NCI-H2171 treated with DMSO at 0.1 percent for 48 hours (cell line): ENCODE data around the gene RNF114.
"Not testable (repeated sequence)": the region's sequence is repeated elsewhere in the genome, so short reads cannot be mapped to it uniquely, and the experiment has no call there.

Experiments used
- DNase-seq: peaks from one replicate; lab custom pipeline; 2025; lab: John Stamatoyannopoulos, UW

Gene RNF114

DNA sequence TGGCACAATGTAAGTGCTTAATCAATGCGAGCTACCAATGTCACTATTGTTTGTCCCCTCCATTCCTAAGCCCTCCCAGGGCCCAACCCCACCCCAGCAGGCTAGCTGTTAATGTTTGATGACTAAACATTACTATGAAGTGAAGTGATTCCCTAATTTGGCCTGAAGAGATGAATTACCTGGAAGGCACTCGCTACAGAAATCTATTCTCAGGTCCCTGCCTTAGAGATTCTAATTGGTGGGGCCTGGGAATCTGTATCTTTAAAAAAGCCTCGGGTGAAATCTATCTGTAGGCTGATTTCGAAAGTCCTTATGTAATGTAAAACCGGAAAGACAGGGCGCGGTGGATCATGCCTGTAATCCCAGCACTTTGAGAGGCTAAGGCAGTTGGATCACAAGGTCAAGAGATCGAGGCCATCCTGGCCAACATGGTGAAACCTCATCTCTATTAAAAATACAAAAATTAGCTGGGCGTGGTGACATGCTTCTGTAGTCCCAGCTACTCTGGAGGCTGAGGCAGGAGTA lies 29.6 kb downstream of the RNF114 start:
- DNase-seq = no peak

DNA sequence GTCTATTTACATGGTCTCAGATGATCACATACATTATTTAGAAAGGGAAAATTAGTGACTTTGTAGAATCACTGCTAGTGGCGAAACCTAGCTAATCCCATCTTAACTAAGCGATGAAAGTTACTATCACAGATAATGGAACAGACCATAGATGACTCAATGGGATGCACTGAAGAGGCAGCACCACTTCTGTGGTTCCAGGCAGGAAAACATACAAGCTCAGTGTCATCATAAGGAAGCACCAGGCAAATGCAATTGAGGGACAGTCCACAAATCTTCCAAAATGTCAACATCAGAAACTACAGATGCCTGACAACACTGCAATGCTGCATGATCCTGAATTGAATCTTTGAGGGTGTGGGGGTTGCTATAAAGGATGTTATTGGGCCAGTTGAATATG lies 30.7 kb downstream of the RNF114 start:
- no peak for DNase-seq

DNA sequence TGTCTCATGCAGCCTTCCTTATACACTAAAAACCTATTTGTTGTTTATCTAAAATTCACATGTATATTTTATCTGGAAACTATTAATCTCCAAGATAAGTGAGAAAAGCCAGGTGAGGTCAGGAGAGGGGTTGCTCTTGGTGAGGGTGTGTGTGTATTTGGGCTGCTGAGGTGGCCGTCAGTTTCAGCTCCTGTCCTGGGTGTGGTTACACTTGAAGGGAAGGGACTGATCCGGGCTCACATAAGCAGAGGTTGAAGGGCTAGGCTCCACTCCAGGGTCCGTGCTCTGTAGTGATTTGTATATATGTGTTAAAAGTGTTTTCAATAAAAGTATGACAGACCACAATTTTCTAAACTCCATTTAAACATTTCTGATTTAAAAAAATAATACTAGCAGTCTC lies 33.0 kb downstream of the RNF114 start:
- no peak for DNase-seq

DNA sequence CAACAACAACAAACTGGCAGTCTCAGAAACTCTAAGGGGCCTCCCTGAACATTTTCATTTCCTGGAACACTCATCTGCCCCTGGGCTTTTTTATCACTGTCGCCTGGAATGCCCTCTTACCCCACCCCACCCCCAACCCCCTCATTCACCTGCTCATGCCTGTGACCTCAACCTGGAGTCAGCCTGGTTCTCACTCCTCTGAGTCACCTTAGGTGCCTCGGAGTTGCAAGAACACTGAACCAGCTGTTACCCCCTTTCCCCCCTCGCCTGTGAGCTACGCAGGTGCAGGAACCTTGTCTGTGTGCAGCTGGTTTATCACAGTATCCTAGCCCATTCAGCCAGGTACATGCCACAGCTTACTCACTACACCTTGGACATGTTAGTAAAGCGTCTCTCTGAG lies 33.7 kb downstream of the RNF114 start:
- peak; percentile 53 for DNase-seq

DNA sequence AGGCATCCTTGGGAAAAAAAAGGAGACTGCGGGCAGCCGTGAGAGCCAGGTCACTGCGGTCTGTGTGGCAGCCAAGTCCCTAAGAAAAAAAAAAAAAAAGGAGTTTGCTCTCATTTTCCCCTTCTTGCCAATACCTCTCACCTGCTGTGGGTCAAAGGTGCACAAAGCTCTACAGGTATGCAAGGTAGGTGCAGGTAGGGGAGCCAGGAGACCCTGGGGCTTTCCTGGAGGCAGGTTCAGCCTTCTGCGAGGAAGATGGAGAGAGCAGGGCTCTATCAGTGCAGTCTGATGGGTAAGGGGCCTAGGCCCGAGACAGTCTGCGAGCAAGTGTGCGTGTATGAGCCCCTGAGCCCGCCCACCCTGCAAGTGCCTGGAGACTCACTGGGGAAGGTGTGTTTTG lies 34.3 kb downstream of the RNF114 start:
- no peak for DNase-seq

DNA sequence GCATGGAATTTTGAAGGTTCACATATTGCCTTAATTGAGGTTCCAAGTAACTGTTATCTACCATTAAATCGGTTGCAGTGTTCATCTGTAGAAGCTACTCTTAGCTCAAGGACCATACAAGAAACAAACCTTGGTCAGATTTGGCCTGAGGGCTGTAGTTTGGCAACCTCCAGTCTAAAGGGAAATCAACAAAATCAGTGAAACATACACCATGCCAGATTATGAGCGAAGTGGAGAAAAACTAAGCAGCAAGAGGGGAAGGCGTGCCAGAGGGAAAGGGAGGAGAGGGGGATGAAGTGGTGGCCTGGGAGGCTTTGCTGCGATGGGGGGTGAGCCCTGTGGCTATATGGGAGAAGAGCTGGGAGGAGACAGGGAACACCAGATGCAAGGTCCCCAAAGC lies 37.8 kb downstream of the RNF114 start:
- DNase-seq = no peak

DNA sequence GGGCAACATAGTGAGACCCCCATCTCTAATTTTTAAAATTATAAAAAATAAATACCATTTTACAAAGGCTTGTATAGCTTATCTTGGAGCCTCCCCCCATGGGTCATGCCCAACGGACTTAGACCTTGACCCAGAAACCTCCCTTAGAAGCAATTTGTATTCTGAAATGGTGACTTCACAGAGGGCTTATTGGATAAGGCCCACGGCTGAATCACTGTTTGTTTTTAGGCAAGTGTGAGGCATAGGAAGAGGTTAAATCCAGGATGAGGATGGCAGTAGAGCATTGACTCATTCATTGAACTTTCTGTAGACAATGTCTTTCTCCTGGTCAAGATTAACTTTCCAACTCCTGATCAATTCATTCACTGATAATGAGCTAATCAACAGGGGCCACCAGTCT lies 40.3 kb downstream of the RNF114 start:
- DNase-seq = no peak

DNA sequence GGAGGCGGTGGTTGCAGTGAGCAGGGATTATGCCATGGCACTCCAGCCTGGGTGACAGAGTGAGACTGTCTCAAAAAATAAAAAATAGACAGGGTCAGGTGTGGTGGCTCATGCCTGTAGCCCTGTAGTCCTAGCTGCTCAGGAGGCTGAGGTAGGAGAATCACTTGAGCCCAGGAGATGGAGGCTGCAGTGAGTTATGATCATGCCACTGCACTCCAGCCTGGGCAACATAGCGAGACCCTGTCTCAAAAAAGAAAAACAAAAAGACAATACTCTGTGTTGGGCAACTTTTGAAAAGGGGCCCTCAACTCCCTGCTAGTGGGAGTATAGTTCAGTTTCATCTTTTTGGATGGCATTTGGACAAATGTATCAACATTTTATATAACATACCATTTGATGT lies 41.5 kb downstream of the RNF114 start:
- not testable (repeated sequence) for DNase-seq

DNA sequence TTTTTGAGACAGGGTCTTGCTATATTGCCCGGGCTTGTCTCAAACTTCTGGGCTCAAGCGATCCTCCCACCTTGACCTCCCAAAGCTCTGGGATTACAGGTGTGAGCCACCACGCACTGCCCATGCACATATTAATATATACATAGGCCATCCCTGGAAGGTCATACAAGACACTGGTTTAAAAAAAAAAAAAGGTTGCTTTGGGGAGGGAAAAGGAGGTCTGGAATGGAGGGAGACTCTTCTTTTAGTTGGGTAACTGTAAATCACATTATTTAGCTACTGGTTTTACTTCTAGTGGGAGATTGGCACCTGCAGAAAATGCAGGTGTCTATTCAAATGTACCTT lies 42.5 kb downstream of the RNF114 start:
- no peak for DNase-seq

DNA sequence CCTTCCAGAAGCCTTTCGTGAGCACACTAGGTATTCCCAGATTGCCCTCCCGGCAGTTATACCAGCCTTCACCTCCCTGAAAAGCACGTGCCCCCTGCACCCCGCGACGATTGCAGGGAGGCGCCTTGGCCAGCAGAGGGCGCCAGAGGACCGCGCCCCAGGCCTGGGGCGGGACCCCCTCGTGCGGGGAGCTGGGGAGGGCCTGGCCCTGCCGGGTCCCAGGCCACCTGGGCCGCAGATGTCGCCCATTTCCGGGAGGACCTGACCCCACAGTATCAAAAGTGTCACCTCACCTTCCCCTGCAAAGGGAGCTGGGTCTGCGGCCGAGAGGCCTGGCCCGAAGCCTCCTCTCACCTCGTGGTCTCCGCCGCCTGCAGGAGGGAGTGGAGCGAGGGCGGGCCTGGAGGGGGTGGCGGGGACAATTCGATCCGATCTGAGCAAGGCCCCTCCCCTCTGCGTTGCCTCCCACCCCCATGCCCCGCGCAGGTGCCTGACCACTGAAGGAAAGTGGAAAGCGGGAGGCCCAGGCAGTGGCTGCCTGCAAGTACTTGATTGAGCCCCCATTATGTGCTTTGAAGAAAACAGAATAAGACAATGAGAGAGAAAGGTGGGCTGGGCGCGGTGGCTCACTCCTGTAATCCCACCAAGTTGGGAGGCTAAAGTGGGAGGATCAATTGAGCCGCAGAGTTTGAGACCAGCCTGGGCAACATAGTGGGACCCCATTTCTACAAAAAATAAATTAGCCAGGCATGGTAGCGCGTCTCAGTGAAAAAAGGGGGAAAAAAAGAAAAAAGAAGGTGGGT lies 43.0 kb downstream of the RNF114 start:
- DNase-seq = peak; percentile 59

DNA sequence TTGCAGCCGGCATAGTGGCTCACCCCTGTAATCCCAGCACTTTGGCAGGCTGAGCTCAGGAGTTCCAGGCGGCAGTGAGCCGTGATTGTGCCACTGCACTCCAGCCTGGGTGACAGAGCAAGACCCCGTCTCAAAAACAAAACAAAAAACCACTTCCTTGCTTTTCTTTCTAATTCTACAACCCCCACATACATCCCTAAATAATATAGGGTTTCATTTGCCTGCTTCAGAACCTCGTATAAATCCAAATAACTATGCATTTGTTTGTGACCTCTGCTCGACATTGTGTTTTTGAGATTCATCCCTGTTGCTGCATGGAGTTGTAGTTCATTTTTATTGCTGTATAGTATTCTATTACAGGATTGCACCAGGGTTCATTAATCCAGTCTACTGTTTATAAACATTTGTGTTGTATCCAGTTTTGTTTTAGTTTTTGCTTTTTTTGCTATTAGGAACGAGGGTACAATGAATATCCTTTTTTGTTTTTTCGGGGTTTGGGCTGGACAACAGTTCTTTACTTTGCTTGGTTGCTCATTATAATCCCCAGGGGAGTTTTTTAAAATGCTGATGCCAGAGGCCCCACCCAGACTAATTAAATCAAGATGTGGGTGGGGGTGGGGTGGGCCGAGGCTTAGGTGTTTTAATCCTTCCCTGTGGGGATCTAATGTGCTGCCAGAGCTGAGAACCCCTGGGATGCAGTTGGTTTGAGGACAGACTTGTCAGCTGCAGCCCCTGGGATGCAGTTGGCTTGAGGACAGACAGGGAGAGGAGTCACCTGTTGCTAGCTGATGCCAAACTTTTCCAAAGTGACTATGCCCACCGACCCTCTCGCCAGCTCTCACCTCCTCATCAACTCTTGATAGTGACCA lies 44.2 kb downstream of the RNF114 start:
- no peak for DNase-seq

DNA sequence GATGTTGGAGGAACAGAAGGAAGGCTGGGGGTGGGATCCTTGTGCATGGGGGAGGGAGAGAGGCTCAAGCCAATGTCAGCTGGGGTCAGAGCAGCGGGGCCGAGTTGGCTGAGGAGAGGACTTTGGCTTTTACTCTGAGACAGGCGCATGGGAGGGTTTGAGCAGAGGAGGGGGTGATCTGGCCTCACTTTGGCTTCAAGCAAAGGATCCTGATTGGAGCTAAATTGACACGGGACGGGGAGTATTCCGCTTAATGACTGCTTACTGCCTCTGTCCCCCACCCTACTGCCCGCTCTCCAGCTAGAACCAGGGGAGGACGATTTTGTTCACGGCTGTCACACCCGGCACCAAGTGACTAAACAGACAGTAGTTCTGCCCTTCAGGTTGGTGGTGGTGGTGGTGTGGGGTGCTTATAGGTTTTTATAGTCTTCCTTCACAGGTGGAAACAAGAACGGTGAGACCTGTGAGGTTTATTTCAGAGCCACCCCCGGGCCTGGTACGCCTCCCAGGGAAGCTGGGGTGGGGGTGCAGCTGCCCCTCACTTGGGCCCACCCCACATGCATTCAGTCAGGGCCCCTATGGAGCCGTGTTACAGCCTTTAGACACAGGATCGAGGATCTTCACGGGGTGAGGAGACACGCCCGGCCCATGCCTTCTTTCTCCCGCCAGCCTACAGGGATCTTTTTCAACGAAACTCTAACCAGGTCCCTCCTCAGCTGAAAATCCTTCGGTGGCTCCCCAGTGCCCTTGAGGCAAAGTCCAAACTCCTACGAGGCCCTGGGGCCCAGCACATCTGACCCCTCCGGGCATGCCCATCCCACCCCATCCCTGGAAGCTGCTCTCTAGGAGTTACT lies 45.2 kb downstream of the RNF114 start:
- DNase-seq = no peak

DNA sequence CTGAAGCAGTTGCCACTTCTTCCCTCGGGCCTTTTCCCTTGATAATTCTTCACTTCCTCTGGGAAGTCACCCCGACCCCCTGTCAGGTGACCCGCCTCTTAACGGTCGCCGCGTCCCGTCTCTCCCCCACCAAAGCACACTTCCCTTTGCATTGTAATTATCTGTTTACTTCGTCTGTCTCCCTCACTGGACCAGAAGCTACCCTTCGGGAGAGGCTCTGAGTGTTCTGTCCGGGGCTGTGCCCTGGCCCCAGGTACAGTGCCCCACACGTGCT lies 45.8 kb downstream of the RNF114 start:
- no peak for DNase-seq

DNA sequence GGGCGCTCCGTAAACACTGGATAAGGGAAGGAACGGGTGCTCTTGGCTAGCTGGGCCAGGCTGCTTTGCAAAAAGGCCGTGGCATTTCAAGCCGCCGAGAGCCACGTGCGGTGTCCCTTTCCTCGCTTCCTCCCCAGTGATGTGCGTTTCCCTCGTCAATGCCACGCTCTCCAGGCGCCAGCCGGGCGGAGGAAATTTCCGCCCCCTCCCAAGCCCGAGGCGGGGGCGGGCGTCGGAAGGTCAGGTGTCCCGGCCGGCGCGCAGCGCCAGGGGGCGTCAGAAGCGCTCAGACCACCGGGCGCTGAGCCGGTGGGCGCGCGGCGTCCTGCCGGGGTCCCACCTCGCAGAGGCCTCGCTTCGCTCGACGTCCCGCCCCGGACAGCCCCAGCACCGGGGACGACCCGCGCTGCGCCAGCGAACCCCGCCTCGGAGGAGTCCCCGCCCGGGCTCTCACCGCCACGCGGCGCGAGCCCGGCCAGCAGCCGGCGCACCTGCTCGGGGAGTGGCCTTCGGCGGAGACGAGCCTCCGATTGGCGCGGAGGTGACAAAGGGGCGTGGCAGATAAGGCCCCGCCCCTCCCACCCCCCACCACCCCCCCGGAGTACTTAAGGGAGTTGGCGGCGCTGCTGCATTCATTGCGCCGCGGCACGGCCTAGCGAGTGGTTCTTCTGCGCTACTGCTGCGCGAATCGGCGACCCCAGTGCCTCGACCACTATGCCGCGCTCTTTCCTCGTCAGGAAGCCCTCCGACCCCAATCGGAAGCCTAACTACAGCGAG lies 46.3 kb downstream of the RNF114 start, which contains the start of gene SNAI1:
TSS of gene SNAI1 (plus strand) at position 635 of the 777 bp plus-strand sequence. CDS start at position 715, 80 bp downstream.
- peak; percentile 90 for DNase-seq

DNA sequence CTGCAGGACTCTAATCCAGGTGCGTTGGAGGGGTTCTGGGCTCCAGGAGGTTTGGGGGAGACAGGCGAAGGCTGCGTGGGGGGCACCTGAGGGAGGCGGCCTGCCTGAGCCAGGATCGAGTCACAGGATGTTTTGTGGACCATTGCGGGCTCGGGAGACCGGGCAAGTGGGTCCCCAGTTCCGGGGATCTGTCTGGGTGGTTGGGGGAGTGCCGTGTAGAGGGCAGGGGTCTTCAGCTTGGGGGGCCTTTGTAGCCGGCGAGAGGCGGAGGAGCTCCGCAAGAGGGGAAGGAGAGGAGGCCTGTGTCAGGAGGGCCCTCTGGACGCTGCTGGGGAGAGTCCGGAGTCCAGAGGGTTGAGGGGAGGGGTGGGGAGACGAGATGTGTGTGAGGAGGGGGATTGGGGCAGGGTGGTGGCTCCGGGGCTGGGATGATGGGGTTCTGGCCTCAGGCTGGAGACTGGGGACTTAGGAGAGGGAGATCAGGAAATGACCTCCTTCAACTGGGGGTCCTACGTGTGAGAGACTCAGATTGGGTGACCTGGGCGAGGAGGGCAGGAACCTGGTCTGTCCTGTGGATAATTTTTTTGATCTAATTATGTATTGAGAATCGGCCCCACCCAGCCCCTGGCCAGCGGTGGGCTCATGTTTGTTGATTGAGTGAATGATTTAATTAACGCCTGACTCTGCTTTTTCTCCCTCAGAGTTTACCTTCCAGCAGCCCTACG lies 47.1 kb downstream of the RNF114 start:
- DNase-seq = no peak

DNA sequence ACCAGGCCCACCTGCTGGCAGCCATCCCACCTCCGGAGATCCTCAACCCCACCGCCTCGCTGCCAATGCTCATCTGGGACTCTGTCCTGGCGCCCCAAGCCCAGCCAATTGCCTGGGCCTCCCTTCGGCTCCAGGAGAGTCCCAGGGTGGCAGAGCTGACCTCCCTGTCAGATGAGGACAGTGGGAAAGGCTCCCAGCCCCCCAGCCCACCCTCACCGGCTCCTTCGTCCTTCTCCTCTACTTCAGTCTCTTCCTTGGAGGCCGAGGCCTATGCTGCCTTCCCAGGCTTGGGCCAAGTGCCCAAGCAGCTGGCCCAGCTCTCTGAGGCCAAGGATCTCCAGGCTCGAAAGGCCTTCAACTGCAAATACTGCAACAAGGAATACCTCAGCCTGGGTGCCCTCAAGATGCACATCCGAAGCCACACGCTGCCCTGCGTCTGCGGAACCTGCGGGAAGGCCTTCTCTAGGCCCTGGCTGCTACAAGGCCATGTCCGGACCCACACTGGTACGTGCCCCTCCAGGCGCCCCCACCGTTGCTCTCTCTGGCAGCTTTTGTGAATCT lies 47.7 kb downstream of the RNF114 start:
- no peak for DNase-seq

DNA sequence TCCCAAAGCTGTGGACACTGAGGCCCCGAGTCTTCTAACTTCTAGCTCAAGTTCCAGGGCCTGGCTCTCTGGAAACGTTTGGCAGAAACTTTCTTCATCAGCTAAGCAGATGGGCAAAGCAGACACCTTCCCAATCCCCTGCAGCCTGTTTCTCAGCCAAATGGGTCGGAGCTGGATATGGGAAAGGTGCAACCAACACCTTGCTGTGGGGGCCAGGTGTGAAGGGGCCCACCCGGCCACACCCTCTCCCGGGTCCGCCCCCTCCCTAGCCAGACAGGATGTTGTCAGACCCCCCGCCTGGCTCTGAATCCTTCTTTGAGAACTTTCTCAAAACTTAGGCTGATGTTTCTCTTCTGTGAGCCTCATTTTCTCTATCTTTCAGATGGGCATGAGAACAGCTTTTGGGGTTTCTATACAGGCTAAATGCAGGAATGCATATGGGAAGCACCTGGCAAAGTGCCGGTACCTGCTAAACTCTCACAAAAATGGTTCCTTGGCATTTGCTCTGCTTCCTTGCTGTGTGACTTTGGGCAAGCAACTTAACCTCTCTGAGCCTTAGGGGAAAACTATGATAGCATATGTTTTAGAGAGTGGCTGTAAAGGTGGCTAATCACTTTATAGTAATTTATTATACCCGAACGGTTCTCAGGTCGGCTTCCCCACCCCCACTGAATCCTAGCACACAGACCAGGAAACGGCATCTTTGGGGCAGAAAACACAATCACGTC lies 48.4 kb downstream of the RNF114 start:
- no peak for DNase-seq

DNA sequence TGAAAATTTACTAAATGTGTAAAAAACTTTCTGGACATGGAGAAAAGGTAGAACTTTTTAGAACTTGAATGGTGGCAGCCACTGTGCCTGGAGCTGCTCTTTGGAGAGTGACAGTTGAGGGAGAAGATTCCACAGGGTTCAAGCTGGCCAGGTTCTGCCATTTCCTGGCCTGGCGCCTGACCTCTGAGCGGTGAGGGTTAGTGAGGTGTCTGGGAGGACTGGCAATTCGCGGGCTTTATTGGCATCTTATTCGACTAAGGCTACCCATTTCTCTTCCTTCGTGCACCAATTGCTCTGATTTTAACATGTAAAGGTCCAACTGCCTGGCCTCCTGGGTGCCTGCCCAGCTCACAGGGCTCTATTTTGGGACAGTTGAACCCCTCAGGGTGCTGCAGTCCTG lies 49.0 kb downstream of the RNF114 start:
- no peak for DNase-seq

DNA sequence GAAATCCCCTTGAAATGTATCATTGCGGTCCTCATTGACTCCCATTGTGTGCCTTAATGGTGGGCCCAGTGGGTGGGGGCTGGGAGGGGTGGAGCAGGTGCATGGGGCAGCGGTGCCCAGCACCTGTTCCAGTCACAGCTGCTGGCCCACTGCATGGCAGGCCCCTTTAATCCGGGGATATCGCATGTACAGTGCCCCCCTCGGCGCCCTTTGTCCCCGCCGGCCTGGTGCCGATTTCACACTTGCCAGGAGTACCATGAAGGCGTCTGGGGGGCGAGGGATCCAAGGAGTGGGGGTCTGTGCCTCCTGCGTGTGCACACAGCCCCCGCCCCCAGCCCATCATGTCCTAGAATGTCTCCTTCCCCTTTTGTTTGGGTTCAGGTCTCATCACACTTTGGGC lies 49.4 kb downstream of the RNF114 start:
- no peak for DNase-seq

DNA sequence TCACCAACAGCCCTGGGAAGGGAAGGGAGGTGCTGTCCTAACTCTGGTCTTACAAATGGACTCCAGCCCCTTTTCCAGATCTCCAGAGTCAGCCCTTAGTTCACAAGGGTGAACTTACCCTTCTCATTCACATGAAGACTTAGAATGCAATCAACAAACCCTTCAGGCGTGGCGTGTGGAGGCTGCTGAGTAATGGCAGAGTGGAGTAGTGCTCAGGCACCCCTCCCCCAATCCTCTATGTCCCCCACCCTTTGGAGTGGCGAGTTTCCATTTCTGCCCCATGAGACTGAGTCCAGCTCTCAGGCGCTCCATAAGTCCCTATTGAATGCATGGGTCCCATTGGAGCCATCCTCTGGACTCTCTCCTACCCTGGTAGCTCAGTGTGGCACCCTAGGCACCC lies 49.9 kb downstream of the RNF114 start:
- no peak for DNase-seq
